GM12891 (cell line): Measurements from ENCODE around the gene ALG10B. TPM values are rescaled to one million over a fixed set of nuclear protein-coding genes. Genes with fewer than 3 reads are reported as not detected.
"Not testable (repeated sequence)": the region's sequence is repeated elsewhere in the genome, so short reads cannot be mapped to it uniquely, and the experiment has no call there.

ENCODE experiments used
- DNase-seq: peaks from one replicate; pipeline ENCODE4 v3.0.0; 2011; ENCODE audit warnings: low spot score; ENCODE audit not compliant: insufficient read length
- FAIRE-seq: peaks from 2 replicates; lab custom pipeline; 2011; peaks lifted over from hg19 to GRCh38; lab: Jason Lieb, UNC
- PAX5 ChIP-seq: IDR thresholded peaks from 2 replicates; pipeline ENCODE4 v1.6.1; 2011; ENCODE audit warnings: low read length, moderate library complexity, mild to moderate bottlenecking; ENCODE audit not compliant: insufficient read depth, severe bottlenecking
- POLR2A ChIP-seq: IDR thresholded peaks from 2 replicates; pipeline ENCODE4 v1.6.1; 2011; ENCODE audit warnings: low read depth, low read length, control low read depth
- POLR2AphosphoS5 ChIP-seq: IDR thresholded peaks from 2 replicates; pipeline ENCODE4 v1.6.1; 2011; ENCODE audit warnings: low read depth, low read length, control low read depth
- POU2F2 ChIP-seq: IDR thresholded peaks from 2 replicates; pipeline ENCODE4 v1.6.1; 2011; ENCODE audit warnings: low read depth, mild to moderate bottlenecking, control low read depth, low read length, moderate library complexity
- SPI1 ChIP-seq: IDR thresholded peaks from 2 replicates; pipeline ENCODE4 v1.6.1; 2011; ENCODE audit warnings: low read depth, low read length, control low read depth
- TAF1 ChIP-seq: IDR thresholded peaks from 2 replicates; pipeline ENCODE4 v1.6.1; 2011; ENCODE audit warnings: low read depth, low read length, control low read depth
- polyA plus RNA-seq: library from polyadenylated mRNA; unstranded; fragments of >200 nt; gene quantifications from one replicate; pipeline ENCODE4 v1.2.1, GENCODE V29; 2012; ENCODE audit warnings: low read depth, missing spikeins, inconsistent platforms; ENCODE audit not compliant: missing spikeins

The ALG10B gene
- 3.7 TPM for polyA plus RNA-seq

DNA sequence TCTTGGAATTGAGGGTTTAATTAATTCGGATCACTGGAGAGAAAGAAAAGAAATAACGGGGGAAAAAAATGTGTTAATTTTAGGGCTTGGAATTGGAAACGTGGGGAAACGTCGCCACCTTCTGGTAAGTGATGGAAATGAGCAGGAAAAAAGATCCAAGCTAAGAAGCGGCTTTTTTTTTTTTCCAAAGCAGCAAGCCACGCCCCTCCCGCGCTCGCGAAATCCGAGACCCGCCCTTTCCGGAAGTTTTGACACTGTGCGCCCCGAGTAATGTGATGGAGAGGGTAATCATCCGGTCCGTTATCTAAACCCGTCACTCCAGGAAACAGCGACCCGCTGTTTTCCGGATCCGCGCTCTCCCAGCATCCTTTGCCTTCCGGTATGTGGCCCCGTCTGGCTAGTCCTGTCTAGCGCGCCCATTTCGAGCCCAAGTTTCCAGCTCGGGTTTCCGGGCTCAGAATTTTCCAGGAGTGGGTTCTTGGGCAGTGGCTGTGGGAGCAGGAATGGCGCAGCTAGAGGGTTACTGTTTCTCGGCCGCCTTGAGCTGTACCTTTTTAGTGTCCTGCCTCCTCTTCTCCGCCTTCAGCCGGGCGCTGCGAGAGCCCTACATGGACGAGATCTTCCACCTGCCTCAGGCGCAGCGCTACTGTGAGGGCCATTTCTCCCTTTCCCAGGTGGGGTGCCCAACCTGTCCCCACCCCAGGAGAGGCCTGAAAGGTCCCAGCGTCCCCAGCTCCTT lies at the start of gene ALG10B:
TSS of gene ALG10B (plus strand) at position 384 of the 739 bp plus-strand sequence. CDS start at position 504, 120 bp downstream.
- TF ChIP-seq POLR2A (peak; percentile 81), POU2F2 (peak; percentile 94), POLR2AphosphoS5 (peak; percentile 79; the same call in 1 of the 2 replicates), SPI1 (no peak), TAF1 (peak; percentile 93), PAX5 (peak; percentile 46)
- peak; percentile 92 for FAIRE-seq

GRCh38 chr12:38268612-38269011 lies 48.0 kb upstream of the ALG10B start:
- no peak for TF ChIP-seq POLR2A
- no peak for TF ChIP-seq TAF1
- no peak for TF ChIP-seq POLR2AphosphoS5
- no peak for TF ChIP-seq POU2F2
- TF ChIP-seq SPI1, result no peak
- no peak for TF ChIP-seq PAX5

More for the DNA sequence above, at the start of gene ALG10B:
- peak; percentile 35 for DNase-seq

GRCh38 chr12:38269897-38270296 lies 46.7 kb upstream of the ALG10B start:
- DNase-seq, result no peak
- TF ChIP-seq POLR2A (no peak), POLR2AphosphoS5 (no peak), POU2F2 (no peak), SPI1 (no peak), TAF1 (no peak), PAX5 (no peak)
- no peak for FAIRE-seq

More at GRCh38 chr12:38268612-38269011, 48.0 kb upstream of the ALG10B start:
- FAIRE-seq (no peak), DNase-seq (no peak)

GRCh38 chr12:38279756-38280155 lies 36.8 kb upstream of the ALG10B start:
- no peak for DNase-seq
- FAIRE-seq, result no peak
- no peak for TF ChIP-seq SPI1
- no peak for TF ChIP-seq POLR2AphosphoS5
- TF ChIP-seq POLR2A, result no peak
- no peak for TF ChIP-seq PAX5
- TF ChIP-seq POU2F2, result no peak
- TF ChIP-seq TAF1, result no peak

DNA sequence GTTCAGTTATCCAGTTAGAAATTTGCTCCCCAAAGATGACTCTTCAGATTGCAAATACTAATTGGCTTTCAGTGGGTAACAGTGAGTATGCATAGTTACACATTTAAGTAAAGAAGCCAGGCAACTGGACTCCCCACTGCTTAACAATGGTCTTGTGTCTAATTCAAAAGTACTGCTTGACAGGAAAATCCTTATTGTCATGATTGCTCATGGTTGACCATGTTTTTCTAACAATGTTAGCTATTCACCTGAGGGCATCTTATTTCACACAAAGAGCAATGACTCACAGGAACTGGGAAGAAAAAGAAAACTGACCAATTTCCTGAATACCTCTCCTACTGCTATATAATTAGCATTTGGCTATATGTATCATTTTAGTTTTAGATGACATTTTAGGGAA lies 33.7 kb upstream of the ALG10B start:
- DNase-seq, result no peak
- TF ChIP-seq TAF1, result no peak
- no peak for TF ChIP-seq POU2F2
- no peak for TF ChIP-seq PAX5
- TF ChIP-seq POLR2AphosphoS5, result no peak
- TF ChIP-seq POLR2A, result no peak
- TF ChIP-seq SPI1, result no peak
- FAIRE-seq, result no peak

- TF ChIP-seq POLR2A (no peak), SPI1 (no peak), POU2F2 (no peak), TAF1 (no peak), PAX5 (no peak), POLR2AphosphoS5 (no peak)
- no peak for DNase-seq
- FAIRE-seq, result no peak
Observed at GRCh38 chr12:38289396-38289795, 27.2 kb upstream of the ALG10B start.

DNA sequence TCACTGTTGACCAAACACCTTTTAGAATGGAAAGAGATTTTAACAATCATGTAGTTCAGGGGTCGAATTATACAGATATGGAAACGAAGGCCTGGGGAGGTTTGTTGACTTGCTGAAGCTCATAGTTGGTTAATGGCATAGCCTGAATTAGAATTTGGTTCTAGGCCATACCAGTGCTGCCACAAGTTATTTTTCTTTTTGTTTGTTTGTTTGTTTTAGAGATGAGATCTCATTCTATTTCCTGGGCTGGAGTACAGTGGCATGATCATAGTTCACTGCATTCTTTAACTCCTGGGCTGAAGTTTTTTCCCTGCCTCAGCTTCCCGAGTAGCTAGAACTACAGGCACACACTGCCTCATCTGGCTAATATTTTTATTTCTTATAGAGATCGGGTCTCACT lies 25.4 kb upstream of the ALG10B start:
- no peak for TF ChIP-seq SPI1
- no peak for TF ChIP-seq POU2F2
- no peak for TF ChIP-seq TAF1
- no peak for TF ChIP-seq POLR2AphosphoS5
- no peak for TF ChIP-seq POLR2A
- no peak for TF ChIP-seq PAX5
- no peak for DNase-seq
- FAIRE-seq, result no peak

- not testable (repeated sequence) for DNase-seq, FAIRE-seq
Observed at GRCh38 chr12:38302972-38303371, 13.6 kb upstream of the ALG10B start.

GRCh38 chr12:38321966-38322365 lies 5.4 kb downstream of the ALG10B start:
- FAIRE-seq, DNase-seq: not testable (repeated sequence)

DNA sequence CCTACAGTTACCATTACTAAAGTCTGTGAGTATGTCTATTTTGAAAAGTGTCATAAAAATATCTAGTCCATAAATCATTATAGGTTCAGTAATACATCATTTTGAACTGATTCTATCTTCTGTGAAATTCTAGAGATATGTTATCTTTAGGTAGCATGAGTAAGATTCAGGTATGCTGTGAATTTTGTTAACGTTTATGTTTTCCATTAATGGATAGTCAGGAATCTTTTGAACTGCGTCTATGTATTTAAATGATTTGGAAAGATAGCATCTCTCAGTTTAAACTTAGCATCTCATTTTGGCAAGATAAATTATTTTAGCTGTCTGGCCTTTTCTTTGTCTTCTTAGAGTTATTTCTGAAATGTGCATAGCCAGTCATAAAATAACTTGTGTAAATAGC lies 8.3 kb downstream of the ALG10B start:
- DNase-seq (no peak), FAIRE-seq (no peak)
- TF ChIP-seq POLR2A (no peak), SPI1 (no peak), TAF1 (no peak), POLR2AphosphoS5 (no peak), PAX5 (no peak), POU2F2 (no peak)
